ENCODE measurements around the gene TMEM87B.
"Not testable (repeated sequence)": the region's sequence is repeated elsewhere in the genome, so short reads cannot be mapped to it uniquely, and the experiment has no call there.

TMEM87B gene

GRCh38 chr2:112034924-112035323 lies 20.1 kb upstream of the TMEM87B start:
- no peak for DNase-seq

- DNase-seq, result no peak
Measured at GRCh38 chr2:112035786-112036185, 19.3 kb upstream of the TMEM87B start.

- DNase-seq, result not testable (repeated sequence)
Measured at GRCh38 chr2:112039556-112039955, 15.5 kb upstream of the TMEM87B start.

GRCh38 chr2:112040066-112040465 lies 15.0 kb upstream of the TMEM87B start:
- DNase-seq, result not testable (repeated sequence)

GRCh38 chr2:112041460-112041859 lies 13.6 kb upstream of the TMEM87B start:
- not testable (repeated sequence) for DNase-seq

- no peak for DNase-seq
Measured at GRCh38 chr2:112045446-112046014, 9.5 kb upstream of the TMEM87B start.

- no peak for DNase-seq
Measured at GRCh38 chr2:112046231-112046630, 8.8 kb upstream of the TMEM87B start.

- DNase-seq, result no peak
Measured at GRCh38 chr2:112047537-112048235, 7.4 kb upstream of the TMEM87B start.

GRCh38 chr2:112048236-112048592 lies 6.9 kb upstream of the TMEM87B start:
- no peak for DNase-seq

- peak; percentile 76 for DNase-seq
Measured at GRCh38 chr2:112048887-112049286, 6.2 kb upstream of the TMEM87B start.

- peak; percentile 28 for DNase-seq
Measured at GRCh38 chr2:112050316-112050715, 4.8 kb upstream of the TMEM87B start.

- peak; percentile 100 for DNase-seq
Measured at GRCh38 chr2:112053917-112054846, 887 bp upstream of the TMEM87B start.

- DNase-seq, result peak; percentile 83
Measured at GRCh38 chr2:112055730-112056625, 909 bp downstream of the TMEM87B start.

- DNase-seq, result no peak
Measured at GRCh38 chr2:112056626-112056987, 1.5 kb downstream of the TMEM87B start.

- DNase-seq, result no peak
Measured at GRCh38 chr2:112059671-112060070, 4.6 kb downstream of the TMEM87B start.

GRCh38 chr2:112061299-112061698 lies 6.2 kb downstream of the TMEM87B start:
- DNase-seq, result no peak

GRCh38 chr2:112061840-112062239 lies 6.8 kb downstream of the TMEM87B start:
- no peak for DNase-seq

GRCh38 chr2:112062894-112063293 lies 7.8 kb downstream of the TMEM87B start:
- no peak for DNase-seq

- DNase-seq, result no peak
Measured at GRCh38 chr2:112065486-112065885, 10.4 kb downstream of the TMEM87B start.

- DNase-seq, result no peak
Measured at GRCh38 chr2:112065966-112066365, 10.9 kb downstream of the TMEM87B start.

GRCh38 chr2:112069794-112070193 lies 14.7 kb downstream of the TMEM87B start:
- DNase-seq, result not testable (repeated sequence)

GRCh38 chr2:112073875-112074274 lies 18.8 kb downstream of the TMEM87B start:
- peak; percentile 58 for DNase-seq

GRCh38 chr2:112074506-112074905 lies 19.4 kb downstream of the TMEM87B start:
- no peak for DNase-seq
